CD4-positive, alpha-beta T cell treated with Interleukin-12 subunit alpha and Interleukin-12 subunit beta, for 1 hour (primary cell): ENCODE measurements around the gene CXCL6.

Experiments
- DNase-seq: peaks from one replicate; pipeline ENCODE4 v3.0.0-alpha.2; 2020

CXCL6 gene

GRCh38 chr4:73869130-73870055 is 32.9 kb downstream of the CXCL6 start, which contains the start of gene CXCL1:
Gene CXCL1 (plus strand): TSS chr4:73869393. CDS start chr4:73869471, 78 bp downstream.
- no peak for DNase-seq

- DNase-seq, result no peak
Measured at GRCh38 chr4:73870260-73870659, 33.8 kb downstream of the CXCL6 start.

- no peak for DNase-seq
Measured at GRCh38 chr4:73870768-73871167, 34.3 kb downstream of the CXCL6 start.

GRCh38 chr4:73871511-73872310 is 35.2 kb downstream of the CXCL6 start:
- no peak for DNase-seq

GRCh38 chr4:73872316-73873108 is 36.0 kb downstream of the CXCL6 start:
- no peak for DNase-seq

- DNase-seq, result no peak
Measured at GRCh38 chr4:73874386-73874785, 37.9 kb downstream of the CXCL6 start.

- no peak for DNase-seq
Measured at GRCh38 chr4:73875401-73875800, 38.9 kb downstream of the CXCL6 start.

GRCh38 chr4:73883306-73883705 is 46.8 kb downstream of the CXCL6 start:
- DNase-seq, result no peak

GRCh38 chr4:73885574-73886267 is 49.2 kb downstream of the CXCL6 start:
- DNase-seq, result no peak
